Natural killer cell (primary cell): ENCODE results near the gene ZNF300. TPM values are rescaled to one million over a fixed set of nuclear protein-coding genes. Genes with fewer than 3 reads are reported as not detected.

Source experiments
- ATAC-seq, 3 donors: fragments of 150-1000 bp in 2 of 3; fragments of 200-7000 bp in 1 of 3; cut with Tn5 transposase; 1 replicate in 1 of 3; 2 replicates in 2 of 3; pipeline ENCODE4 v1.10.0; 2021; ENCODE audit warnings: mild to moderate bottlenecking in 2 of 3, moderate library complexity in 2 of 3
- DNase-seq, 2 donors: peaks; one replicate each; pipeline versions ENCODE4 v3.0.0 to v3.0.0-alpha.2; 2013 to 2021; ENCODE audit warnings: mixed read lengths in 1 of 2
- H3K27ac ChIP-seq: one replicate; pipeline ENCODE4 v1.5.1; 2013; ENCODE audit warnings: mild to moderate bottlenecking, low read length
- H3K27me3 ChIP-seq: one replicate; pipeline ENCODE4 v1.6.1; 2013; ENCODE audit warnings: low read length; ENCODE audit not compliant: control insufficient read depth, insufficient read depth
- H3K36me3 ChIP-seq: one replicate; pipeline ENCODE4 v1.6.1; 2013; ENCODE audit warnings: low read length; ENCODE audit not compliant: control insufficient read depth, insufficient read depth
- H3K4me1 ChIP-seq: one replicate; pipeline ENCODE4 v1.6.1; 2013; ENCODE audit warnings: low read length; ENCODE audit not compliant: control insufficient read depth, insufficient read depth
- H3K4me3 ChIP-seq: one replicate; pipeline ENCODE4 v1.5.1; 2013; ENCODE audit warnings: low read length
- H3K9me3 ChIP-seq: one replicate; pipeline ENCODE4 v1.6.1; 2013; ENCODE audit warnings: low read length; ENCODE audit not compliant: control insufficient read depth, insufficient read depth
- H3K27ac Mint-ChIP-seq, 2 donors: one replicate each; pipeline ENCODE4 v1.8.0; 2022; ENCODE audit warnings: mild to moderate bottlenecking in 2 of 2, mixed read lengths in 2 of 2, moderate library complexity in 1 of 2
- H3K27me3 Mint-ChIP-seq, 2 donors: one replicate each; pipeline ENCODE4 v1.8.0; 2022; ENCODE audit warnings: low read depth in 2 of 2, mixed read lengths in 2 of 2
- H3K36me3 Mint-ChIP-seq: one replicate; pipeline ENCODE4 v1.8.0; 2022; ENCODE audit warnings: mixed read lengths
- H3K4me1 Mint-ChIP-seq, 2 donors: one replicate each; pipeline ENCODE4 v1.8.0; 2022; ENCODE audit warnings: mixed read lengths in 2 of 2
- H3K4me3 Mint-ChIP-seq: one replicate; pipeline ENCODE4 v1.8.0; 2022; ENCODE audit warnings: mild to moderate bottlenecking, moderate library complexity, mixed read lengths
- H3K9me3 Mint-ChIP-seq, 2 donors: one replicate each; pipeline ENCODE4 v1.8.0; 2022; ENCODE audit warnings: mixed read lengths in 2 of 2
- WGBS: methylation state at CpG from one replicate; pipeline ENCODE4 v1.1.7; 2013; ENCODE audit warnings: missing lambda C conversion rate; ENCODE audit not compliant: insufficient coverage; 5-methylcytosine and 5-hydroxymethylcytosine counted together
- intact Hi-C: fragments of 100-400 bp; cut with micrococcal nuclease; formaldehyde crosslinking; loops from one replicate; pipeline ENCODE4 v1.14.2; 2022
- total RNA-seq, 4 donors: library from RNA; stranded (reverse); fragments of 120-200 nt in 1 of 4; gene quantifications; one replicate each; pipeline versions ENCODE4 v1.2.3 to v1.2.4, GENCODE V29; 2013 to 2022
- TF ChIP-seq, protein P1 (sequence below): fragments of 200-600 bp; IDR thresholded peaks from one replicate; pipeline ENCODE4 v1.8.0; 2022; ENCODE audit warnings: antibody characterized with exemption

ZNF300 gene
- total RNA-seq, 3 donors from 2014 or later (not counting 1 experiment from before 2014, with no cell fraction given) = 5.8 to 9.9 (median 6.2) TPM

- peaks cover 22 to 47% of the 10 kb centered on the region in 2 donors for H3K9me3 Mint-ChIP-seq
- no peak overlapping the region for H3K27ac Mint-ChIP-seq
- H3K4me3 Mint-ChIP-seq = no peak overlapping the region
- H3K27me3 Mint-ChIP-seq = no peaks in the 10 kb centered on the region
- peaks cover 31% of the 10 kb centered on the region for H3K9me3 ChIP-seq
- no peaks in the 10 kb centered on the region for H3K4me1 Mint-ChIP-seq
- no peak overlapping the region for H3K4me3 ChIP-seq
- WGBS = 100% methylated on average over 1 of the region's 8 CpGs
- peaks cover 79% of the 10 kb centered on the region for H3K36me3 Mint-ChIP-seq
- no peak overlapping the region for H3K27ac ChIP-seq
- DNase-seq (no peak), ATAC-seq (no peak)
- TF ChIP-seq, protein P1, sequence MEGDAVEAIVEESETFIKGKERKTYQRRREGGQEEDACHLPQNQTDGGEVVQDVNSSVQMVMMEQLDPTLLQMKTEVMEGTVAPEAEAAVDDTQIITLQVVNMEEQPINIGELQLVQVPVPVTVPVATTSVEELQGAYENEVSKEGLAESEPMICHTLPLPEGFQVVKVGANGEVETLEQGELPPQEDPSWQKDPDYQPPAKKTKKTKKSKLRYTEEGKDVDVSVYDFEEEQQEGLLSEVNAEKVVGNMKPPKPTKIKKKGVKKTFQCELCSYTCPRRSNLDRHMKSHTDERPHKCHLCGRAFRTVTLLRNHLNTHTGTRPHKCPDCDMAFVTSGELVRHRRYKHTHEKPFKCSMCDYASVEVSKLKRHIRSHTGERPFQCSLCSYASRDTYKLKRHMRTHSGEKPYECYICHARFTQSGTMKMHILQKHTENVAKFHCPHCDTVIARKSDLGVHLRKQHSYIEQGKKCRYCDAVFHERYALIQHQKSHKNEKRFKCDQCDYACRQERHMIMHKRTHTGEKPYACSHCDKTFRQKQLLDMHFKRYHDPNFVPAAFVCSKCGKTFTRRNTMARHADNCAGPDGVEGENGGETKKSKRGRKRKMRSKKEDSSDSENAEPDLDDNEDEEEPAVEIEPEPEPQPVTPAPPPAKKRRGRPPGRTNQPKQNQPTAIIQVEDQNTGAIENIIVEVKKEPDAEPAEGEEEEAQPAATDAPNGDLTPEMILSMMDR = no peak
- intact Hi-C loops = no loop called here
- H3K4me1 ChIP-seq = no peaks in the 10 kb centered on the region
- no peaks in the 10 kb centered on the region for H3K27me3 ChIP-seq
- peaks cover 14% of the 10 kb centered on the region for H3K36me3 ChIP-seq
Observed at GRCh38 chr5:150895431-150896428, 9.1 kb downstream of the ZNF300 start.

- no peaks in the 10 kb centered on the region for H3K4me1 ChIP-seq
- H3K27ac ChIP-seq = no peak overlapping the region
- Mint-ChIP-seq H3K4me3 (no peak overlapping the region), H3K4me1 (no peaks in the 10 kb centered on the region), H3K36me3 (peaks cover 26% of the 10 kb centered on the region), H3K27me3 (peaks cover 0 to 3% of the 10 kb centered on the region in 2 donors), H3K27ac (no peak overlapping the region), H3K9me3 (peaks cover 11 to 13% of the 10 kb centered on the region in 2 donors)
- H3K36me3 ChIP-seq = no peaks in the 10 kb centered on the region
- peaks cover 13% of the 10 kb centered on the region for H3K9me3 ChIP-seq
- no peak overlapping the region for H3K4me3 ChIP-seq
- ATAC-seq (no peak), DNase-seq (no peak)
- no peaks in the 10 kb centered on the region for H3K27me3 ChIP-seq
- intact Hi-C loops = no loop called here
- TF ChIP-seq, protein P1 = no peak
Observed at GRCh38 chr5:150879358-150879757, 25.4 kb downstream of the ZNF300 start.

DNA sequence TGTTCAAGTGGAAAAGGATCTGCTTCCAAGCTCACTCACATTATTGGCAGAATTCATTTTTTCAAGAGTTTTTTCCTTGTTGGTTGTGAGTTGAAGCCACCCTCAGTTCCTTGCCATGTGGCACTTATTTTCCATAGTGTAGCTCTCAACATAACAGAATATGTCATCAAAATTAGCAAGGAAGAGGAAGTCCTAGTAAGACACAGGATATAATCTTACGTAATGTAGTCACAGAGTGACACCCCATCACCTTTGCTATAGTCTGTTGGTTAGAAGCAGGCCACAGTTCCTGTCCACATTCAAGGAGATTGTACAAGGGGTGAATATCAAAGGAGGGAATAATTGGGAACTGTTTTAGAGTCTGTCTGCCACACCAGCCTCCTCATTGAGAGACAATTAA lies 42.7 kb downstream of the ZNF300 start:
- H3K36me3 ChIP-seq = no peaks in the 10 kb centered on the region
- 86% methylated on average over 1 of the region's 1 CpG for WGBS
- Mint-ChIP-seq H3K36me3 (peaks cover 17% of the 10 kb centered on the region), H3K4me1 (no peaks in the 10 kb centered on the region), H3K9me3 (peaks cover 0 to 8% of the 10 kb centered on the region in 2 donors), H3K4me3 (no peak overlapping the region), H3K27ac (no peak overlapping the region), H3K27me3 (peaks cover 0 to 13% of the 10 kb centered on the region in 2 donors)
- DNase-seq (no peak), ATAC-seq (no peak)
- H3K27me3 ChIP-seq = no peaks in the 10 kb centered on the region
- H3K4me1 ChIP-seq = no peaks in the 10 kb centered on the region
- peaks cover 3% of the 10 kb centered on the region for H3K9me3 ChIP-seq
- TF ChIP-seq, protein P1 = no peak
- no peak overlapping the region for H3K4me3 ChIP-seq
- intact Hi-C loops = no loop called here
- no peak overlapping the region for H3K27ac ChIP-seq
